Hepatocyte (in vitro differentiated cells): ENCODE measurements around the gene CRIP2.

Experiments
- EZH2 ChIP-seq: fragments of 200-600 bp; sonication (generic); IDR thresholded peaks from 2 replicates; pipeline ENCODE4 v1.6.1; 2016; ENCODE audit warnings: antibody characterized with exemption, mild to moderate bottlenecking, borderline replicate concordance
- TF ChIP-seq, protein P1 (sequence below): fragments of 200-600 bp; sonication (generic); IDR thresholded peaks from 2 replicates; pipeline ENCODE4 v1.5.1; 2016; ENCODE audit warnings: antibody characterized with exemption, mild to moderate bottlenecking; ENCODE audit not compliant: poor library complexity

DNA sequence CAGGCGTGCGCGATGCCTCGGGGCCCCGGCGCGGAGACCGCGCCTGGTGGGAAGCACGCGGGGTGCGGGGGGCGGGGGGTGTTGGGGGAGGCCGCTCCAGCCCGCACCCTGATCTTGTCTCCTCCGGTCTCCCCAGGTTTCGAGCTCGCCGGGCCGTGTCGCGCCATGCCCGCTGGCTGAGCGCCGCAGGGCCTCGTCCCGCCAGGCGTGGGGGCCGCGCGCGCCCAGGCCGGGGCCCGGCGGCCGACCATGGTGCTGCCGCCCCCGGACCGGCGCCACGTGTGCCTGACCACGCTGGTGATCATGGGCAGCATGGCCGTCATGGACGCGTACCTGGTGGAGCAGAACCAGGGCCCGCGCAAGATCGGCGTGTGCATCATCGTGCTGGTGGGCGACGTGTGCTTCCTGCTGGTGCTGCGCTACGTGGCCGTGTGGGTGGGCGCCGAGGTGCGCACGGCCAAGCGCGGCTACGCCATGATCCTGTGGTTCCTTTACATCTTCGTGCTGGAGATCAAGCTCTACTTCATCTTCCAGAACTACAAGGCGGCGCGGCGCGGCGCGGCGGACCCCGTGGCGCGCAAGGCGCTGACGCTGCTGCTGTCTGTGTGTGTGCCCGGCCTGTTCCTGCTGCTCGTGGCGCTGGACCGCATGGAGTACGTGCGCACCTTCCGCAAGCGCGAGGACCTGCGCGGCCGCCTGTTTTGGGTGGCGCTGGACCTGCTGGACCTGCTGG, 54.1 kb downstream of the CRIP2 start:
- no peak for TF ChIP-seq EZH2
- TF ChIP-seq, protein P1, sequence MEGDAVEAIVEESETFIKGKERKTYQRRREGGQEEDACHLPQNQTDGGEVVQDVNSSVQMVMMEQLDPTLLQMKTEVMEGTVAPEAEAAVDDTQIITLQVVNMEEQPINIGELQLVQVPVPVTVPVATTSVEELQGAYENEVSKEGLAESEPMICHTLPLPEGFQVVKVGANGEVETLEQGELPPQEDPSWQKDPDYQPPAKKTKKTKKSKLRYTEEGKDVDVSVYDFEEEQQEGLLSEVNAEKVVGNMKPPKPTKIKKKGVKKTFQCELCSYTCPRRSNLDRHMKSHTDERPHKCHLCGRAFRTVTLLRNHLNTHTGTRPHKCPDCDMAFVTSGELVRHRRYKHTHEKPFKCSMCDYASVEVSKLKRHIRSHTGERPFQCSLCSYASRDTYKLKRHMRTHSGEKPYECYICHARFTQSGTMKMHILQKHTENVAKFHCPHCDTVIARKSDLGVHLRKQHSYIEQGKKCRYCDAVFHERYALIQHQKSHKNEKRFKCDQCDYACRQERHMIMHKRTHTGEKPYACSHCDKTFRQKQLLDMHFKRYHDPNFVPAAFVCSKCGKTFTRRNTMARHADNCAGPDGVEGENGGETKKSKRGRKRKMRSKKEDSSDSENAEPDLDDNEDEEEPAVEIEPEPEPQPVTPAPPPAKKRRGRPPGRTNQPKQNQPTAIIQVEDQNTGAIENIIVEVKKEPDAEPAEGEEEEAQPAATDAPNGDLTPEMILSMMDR: no peak
